Kidney glomerular epithelial cell (primary cell): ENCODE measurements around the gene RBM43.

Experiments
- DNase-seq: peaks from one replicate; lab custom pipeline; 2025; lab: John Stamatoyannopoulos, UW

The RBM43 gene

GRCh38 chr2:151217343-151217742 lies 44.3 kb downstream of the RBM43 start:
- DNase-seq, result no peak

DNA sequence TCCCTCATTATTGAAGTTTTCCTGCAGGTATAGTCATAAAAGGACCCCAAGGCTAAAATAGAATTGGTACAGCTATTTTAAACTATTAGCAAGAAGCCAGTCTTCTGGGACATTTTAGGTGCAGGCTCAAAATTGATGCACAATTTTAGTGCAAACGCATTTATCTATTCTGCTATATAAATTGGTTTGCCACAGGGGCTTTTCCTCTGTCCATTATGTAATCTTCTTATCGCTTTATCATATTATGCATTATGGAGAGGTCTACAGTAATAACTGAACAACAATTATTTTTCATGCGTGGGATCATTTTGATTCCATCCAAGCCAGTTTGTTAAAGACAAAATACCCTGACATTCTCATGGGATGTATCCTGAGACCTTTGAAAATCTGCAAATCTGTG lies 54.6 kb downstream of the RBM43 start:
- DNase-seq, result no peak

GRCh38 chr2:151206446-151206968 lies 55.2 kb downstream of the RBM43 start:
- DNase-seq, result no peak

GRCh38 chr2:151205571-151205970 lies 56.1 kb downstream of the RBM43 start:
- DNase-seq, result no peak

- DNase-seq, result no peak
These were observed 56.9 kb downstream of the RBM43 start for GRCh38 chr2:151204756-151205155.

DNA sequence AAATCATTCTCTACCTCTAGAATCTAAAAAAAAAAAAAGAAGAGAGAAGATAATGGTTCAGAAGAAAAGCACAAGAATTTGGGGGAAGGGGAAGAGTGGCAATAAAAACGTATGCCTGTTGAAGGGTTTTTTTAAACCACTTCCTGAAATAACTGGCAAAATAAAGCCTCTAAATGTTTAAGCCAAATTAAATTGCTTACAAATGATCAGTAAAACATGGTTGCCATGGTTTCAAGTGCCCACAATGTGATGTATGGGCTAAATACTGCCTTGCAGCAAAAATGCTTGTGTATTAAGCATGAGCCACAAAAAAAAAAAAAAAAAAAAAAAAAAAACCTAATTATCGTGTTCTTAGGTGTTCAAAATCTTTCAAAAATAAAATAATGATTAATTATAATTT lies 60.8 kb downstream of the RBM43 start:
- DNase-seq, result no peak

GRCh38 chr2:151200277-151200676 lies 61.4 kb downstream of the RBM43 start:
- no peak for DNase-seq

- DNase-seq, result no peak
These were observed 63.0 kb downstream of the RBM43 start for GRCh38 chr2:151198645-151199044.
